ENCODE results near the gene DDX56.
"Not testable (repeated sequence)": the region's sequence is repeated elsewhere in the genome, so short reads cannot be mapped to it uniquely, and the experiment has no call there.

Gene DDX56

DNA sequence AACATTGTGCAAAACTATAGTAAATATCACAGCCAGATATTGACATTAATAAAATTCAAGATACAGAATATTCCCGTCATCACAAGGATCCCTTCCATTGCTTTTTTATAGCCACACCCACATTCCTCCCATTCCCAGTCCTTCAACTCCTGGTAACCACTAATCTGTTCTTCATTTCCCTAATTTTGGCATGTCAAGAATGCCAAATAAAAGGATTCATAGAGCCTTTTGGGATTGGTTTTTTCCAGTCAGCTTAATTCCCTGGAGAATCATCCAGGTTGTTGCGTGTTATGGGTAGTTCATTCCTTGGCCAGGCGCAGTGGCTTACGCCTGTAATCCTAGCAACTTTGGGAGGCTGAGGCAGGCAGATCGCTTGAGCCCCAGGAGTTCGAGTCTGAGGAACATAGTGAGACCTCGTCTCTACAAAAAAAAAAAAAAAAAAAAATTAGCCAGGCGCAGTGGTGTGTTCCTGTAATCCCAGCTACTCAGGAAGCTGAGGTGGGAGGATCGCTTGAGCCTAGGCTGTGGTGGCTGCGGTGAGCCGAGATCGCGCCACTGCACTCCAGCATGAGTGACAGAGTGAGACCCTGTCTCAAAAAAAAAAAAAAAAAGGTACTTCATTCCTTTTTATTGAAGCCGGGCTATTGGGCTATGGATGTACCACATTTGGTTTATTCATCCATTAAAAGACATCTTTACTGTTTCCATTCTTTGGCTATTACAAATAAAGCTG, 35.4 kb upstream of the DDX56 start:
- Histone ChIP-seq H3K27me3 (ENCODE audit: control insufficient read depth, insufficient read depth, low read length) (no peaks in the 10 kb centered on the region), H3K9me3 (replicated peaks; ENCODE audit: low read length) (no peaks in the 10 kb centered on the region), H3K9ac (ENCODE audit: low read depth, low read length) (no peak overlapping the region), H3K4me1 (ENCODE audit: control insufficient read depth, insufficient read depth, low read length) (peaks cover 11% of the 10 kb centered on the region), H3K4me3 (ENCODE audit: low read length) (no peak overlapping the region), H3K36me3 (ENCODE audit: insufficient read depth, low read length) (no peaks in the 10 kb centered on the region), H3K4me2 (ENCODE audit: low read length) (no peak overlapping the region)

DNA sequence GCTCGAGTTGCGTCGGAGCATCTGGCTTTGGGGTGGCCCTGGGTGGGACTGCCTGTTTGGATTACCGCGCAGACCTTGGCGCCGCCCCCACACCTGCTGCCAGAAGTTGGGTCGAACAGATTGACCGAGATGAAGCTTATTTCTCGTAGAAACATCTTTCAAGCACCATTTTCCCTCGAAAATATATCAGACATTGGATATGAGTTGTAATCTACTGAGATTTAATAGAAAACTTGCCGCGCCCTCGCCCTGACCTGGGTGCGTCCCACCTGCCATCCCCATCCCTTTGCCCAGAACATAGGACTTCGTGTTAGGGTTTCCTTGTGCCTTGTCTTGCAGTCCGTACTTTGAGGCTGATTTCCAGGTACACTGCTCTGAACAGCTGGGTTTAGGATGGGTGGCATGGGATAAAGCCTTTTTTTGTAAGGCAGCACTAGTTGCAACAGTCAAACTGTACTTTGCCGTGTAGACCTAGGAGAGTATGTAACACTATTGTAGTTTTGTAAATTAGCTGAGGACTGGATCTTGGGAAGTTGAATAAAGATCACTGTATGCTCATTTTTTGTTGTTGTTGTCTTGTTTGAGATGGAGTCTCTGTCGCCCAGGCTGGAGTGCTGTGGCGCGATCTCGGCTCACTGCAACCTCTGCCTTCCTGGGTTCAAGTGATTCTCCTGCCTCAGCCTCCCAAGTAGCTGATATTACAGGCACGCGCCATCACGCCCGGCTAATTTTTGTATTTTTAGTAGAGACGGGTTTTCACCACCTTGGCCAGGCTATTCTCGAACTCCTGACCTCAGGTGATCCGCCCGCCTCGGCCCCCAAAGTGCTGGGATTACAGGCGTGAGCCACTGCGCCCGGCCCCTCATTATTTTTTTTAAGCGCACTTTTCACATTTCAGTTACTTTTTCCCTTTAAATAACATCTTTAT, 33.7 kb upstream of the DDX56 start:
- H3K9me3 ChIP-seq (replicated peaks; ENCODE audit: low read length), result no peaks in the 10 kb centered on the region

DNA sequence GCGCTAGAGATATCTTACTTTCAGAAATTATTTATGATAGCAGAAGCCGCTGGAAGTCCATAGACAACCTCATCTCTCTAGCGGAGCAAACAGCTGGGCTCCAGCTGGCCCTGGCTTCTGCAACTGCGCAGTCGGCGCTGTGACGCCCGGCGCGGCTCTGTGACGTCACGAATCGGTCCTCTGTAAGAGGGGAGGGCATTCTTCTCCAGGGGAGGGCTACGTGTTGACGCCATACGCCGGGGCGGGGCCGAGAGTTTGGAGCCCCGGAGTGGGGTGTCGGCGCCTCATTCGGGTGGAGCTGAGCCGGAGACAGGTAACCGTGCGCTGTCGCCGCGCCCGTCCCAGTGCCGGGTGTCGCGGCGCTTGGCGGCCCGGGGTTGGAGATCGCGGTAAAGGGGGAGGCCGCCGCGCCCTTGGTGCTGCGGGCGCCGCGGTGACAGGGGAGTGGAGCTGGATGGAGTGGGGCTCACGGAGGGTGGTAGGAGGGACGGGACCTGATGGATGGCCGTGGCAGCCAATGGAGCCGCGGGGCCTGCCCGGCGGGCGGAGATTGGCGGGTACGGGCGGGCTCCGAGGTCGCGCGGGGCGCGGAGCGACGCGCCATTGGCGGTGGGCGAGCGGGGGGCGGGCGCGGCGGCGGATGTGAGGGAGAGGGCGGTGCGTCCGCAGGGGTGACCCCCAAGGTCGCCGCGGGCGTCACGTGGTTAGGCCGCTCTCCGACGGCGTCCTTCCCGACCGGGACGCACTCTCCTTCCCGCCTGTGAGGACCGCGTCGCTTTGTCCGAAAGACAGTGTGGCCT, 32.8 kb upstream of the DDX56 start, which contains the start of gene OGDH:
OGDH (plus strand) TSS at position 287 of the 800 bp plus-strand sequence. CDS start 17,717 bp downstream, outside the sequence.
- Histone ChIP-seq H3K27me3 (ENCODE audit: control insufficient read depth, insufficient read depth, low read length) (no peaks in the 10 kb centered on the region), H3K4me2 (ENCODE audit: low read length) (peak within 1 kb of the TSS; percentile 94), H3K9me3 (replicated peaks; ENCODE audit: low read length) (no peaks in the 10 kb centered on the region), H3K9ac (ENCODE audit: low read depth, low read length) (peak within 1 kb of the TSS; percentile 91), H3K4me1 (ENCODE audit: control insufficient read depth, insufficient read depth, low read length) (peaks cover 11% of the 10 kb centered on the region), H3K36me3 (ENCODE audit: insufficient read depth, low read length) (no peaks in the 10 kb centered on the region), H3K4me3 (ENCODE audit: low read length) (peak within 1 kb of the TSS; percentile 98)

More for the DNA sequence above, 33.7 kb upstream of the DDX56 start:
- no peaks in the 10 kb centered on the region for H3K27me3 ChIP-seq (ENCODE audit: control insufficient read depth, insufficient read depth, low read length)
- peak overlapping the region; percentile 98 for H3K4me3 ChIP-seq (ENCODE audit: low read length)
- H3K36me3 ChIP-seq (ENCODE audit: insufficient read depth, low read length), result no peaks in the 10 kb centered on the region
- peak overlapping the region; percentile 83 for H3K4me2 ChIP-seq (ENCODE audit: low read length)
- peak overlapping the region; percentile 91 for H3K9ac ChIP-seq (ENCODE audit: low read depth, low read length)
- H3K4me1 ChIP-seq (ENCODE audit: control insufficient read depth, insufficient read depth, low read length), result peaks cover 11% of the 10 kb centered on the region

DNA sequence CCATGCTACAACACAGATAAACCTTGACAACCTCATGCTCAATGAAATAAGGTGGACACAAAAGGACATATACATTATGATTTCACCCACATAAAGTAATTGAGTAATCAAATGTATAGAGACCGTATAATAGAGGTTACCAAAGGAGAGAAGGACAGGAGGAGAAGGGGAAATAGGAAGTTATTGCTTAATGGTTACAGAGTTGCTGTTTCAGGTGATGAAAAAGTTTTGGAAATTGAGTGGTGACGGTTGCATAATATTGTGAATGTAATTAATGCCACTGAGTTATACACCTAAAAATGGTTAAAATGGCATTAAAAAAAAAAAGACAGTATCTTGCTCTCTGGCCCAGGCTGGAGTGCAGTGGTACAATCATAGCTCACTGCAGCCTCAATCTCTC, 31.2 kb upstream of the DDX56 start:
- Histone ChIP-seq H3K4me1 (ENCODE audit: control insufficient read depth, insufficient read depth, low read length) (peaks cover 11% of the 10 kb centered on the region), H3K4me3 (ENCODE audit: low read length) (no peak overlapping the region), H3K27me3 (ENCODE audit: control insufficient read depth, insufficient read depth, low read length) (peaks cover 10% of the 10 kb centered on the region)

DNA sequence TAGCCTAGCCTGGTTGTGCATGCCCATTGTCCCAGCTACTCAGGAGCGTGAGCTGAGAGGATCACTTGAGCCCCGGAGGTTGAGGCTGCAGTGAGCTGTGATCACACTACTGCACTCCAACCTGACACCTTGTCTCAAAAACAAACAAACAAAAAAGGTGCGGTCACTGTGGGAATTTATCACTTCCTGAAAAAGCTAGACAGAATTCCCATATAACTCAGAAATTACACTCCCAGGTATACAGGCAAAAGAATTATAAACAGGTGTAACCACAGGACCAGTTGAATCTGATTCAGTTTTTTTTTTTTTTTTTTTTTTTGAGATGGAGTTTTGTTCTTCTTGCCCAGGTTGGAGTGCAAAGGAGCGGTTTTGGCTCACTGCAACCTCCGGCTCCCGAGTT, 29.5 kb upstream of the DDX56 start:
- H3K4me3 ChIP-seq (ENCODE audit: low read length), result no peak overlapping the region
- H3K9ac ChIP-seq (ENCODE audit: low read depth, low read length), result no peak overlapping the region
- H3K4me2 ChIP-seq (ENCODE audit: low read length), result no peak overlapping the region
- peaks cover 12% of the 10 kb centered on the region for H3K27me3 ChIP-seq (ENCODE audit: control insufficient read depth, insufficient read depth, low read length)
- H3K9me3 ChIP-seq (replicated peaks; ENCODE audit: low read length), result no peaks in the 10 kb centered on the region
- no peaks in the 10 kb centered on the region for H3K36me3 ChIP-seq (ENCODE audit: insufficient read depth, low read length)
- peaks cover 4% of the 10 kb centered on the region for H3K4me1 ChIP-seq (ENCODE audit: control insufficient read depth, insufficient read depth, low read length)

More for the DNA sequence above, 31.2 kb upstream of the DDX56 start:
- Histone ChIP-seq H3K9ac (ENCODE audit: low read depth, low read length) (no peak overlapping the region), H3K9me3 (replicated peaks; ENCODE audit: low read length) (no peaks in the 10 kb centered on the region), H3K4me2 (ENCODE audit: low read length) (no peak overlapping the region), H3K36me3 (ENCODE audit: insufficient read depth, low read length) (no peaks in the 10 kb centered on the region)

DNA sequence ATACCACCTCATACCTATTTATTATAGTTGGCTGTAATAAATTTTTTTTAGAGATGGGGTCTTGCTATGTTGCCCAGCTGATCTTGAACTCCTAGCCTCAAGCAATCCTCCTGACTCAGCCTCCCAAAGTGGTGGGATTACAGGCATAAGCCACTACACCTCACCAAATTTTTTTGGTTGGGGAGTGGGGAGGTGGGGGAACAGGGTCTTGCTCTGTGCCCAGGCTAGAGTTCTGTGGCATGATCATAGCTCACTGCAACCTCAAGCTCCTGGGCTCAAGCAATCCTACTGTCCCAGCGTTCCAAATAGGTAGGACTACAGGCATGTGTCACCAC, 28.8 kb upstream of the DDX56 start:
- no peak overlapping the region for H3K4me3 ChIP-seq (ENCODE audit: low read length)
- peaks cover 4% of the 10 kb centered on the region for H3K4me1 ChIP-seq (ENCODE audit: control insufficient read depth, insufficient read depth, low read length)
- H3K36me3 ChIP-seq (ENCODE audit: insufficient read depth, low read length), result no peaks in the 10 kb centered on the region
- no peak overlapping the region for H3K4me2 ChIP-seq (ENCODE audit: low read length)
- no peaks in the 10 kb centered on the region for H3K9me3 ChIP-seq (replicated peaks; ENCODE audit: low read length)
- H3K27me3 ChIP-seq (ENCODE audit: control insufficient read depth, insufficient read depth, low read length), result peaks cover 12% of the 10 kb centered on the region
- H3K9ac ChIP-seq (ENCODE audit: low read depth, low read length), result no peak overlapping the region

DNA sequence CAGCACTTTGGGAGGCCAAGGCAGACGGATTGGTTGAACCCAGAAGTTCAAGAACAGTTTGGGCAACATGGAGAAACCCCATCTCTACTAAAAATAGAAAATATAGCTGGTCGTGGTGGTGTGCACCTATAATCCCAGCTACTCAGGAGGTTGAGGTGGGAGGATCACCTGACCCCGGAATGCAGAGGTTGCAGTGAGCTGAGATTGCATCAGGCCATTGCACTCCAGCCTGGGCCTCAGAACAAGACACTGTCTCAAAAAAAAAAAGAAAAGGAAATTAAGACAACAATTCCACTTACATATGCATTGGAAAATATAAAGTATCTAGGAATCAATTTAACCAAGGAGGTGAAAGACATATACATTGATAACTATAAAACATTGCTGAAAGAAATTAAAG, 25.5 kb upstream of the DDX56 start:
- Histone ChIP-seq H3K4me3 (ENCODE audit: low read length) (no peak overlapping the region), H3K9ac (ENCODE audit: low read depth, low read length) (no peak overlapping the region), H3K36me3 (ENCODE audit: insufficient read depth, low read length) (no peaks in the 10 kb centered on the region), H3K4me1 (ENCODE audit: control insufficient read depth, insufficient read depth, low read length) (no peaks in the 10 kb centered on the region), H3K4me2 (ENCODE audit: low read length) (no peak overlapping the region), H3K9me3 (replicated peaks; ENCODE audit: low read length) (no peaks in the 10 kb centered on the region), H3K27me3 (ENCODE audit: control insufficient read depth, insufficient read depth, low read length) (peaks cover 12% of the 10 kb centered on the region)

DNA sequence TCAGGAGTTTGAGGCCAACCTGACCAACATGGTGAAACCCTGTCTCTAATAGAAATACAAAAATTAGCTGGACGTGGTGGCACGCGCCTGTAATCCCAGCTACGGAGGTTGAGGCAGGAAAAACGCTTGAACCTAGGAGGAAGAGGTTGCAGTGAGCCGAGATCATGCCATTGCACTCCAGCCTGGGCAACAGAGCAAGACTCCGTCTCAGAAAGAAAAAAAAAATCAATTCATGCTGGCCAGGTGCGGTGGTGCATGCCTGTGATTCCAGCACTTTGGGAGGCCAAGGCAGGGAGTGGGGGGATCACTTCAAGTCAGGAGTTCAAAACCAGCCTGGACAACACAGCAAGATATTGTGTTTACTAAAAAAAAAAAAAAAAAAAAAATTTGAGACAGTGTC, 23.5 kb upstream of the DDX56 start:
- H3K4me1 ChIP-seq (ENCODE audit: control insufficient read depth, insufficient read depth, low read length); H3K4me3 ChIP-seq (ENCODE audit: low read length); H3K9me3 ChIP-seq (replicated peaks; ENCODE audit: low read length); H3K4me2 ChIP-seq (ENCODE audit: low read length); H3K36me3 ChIP-seq (ENCODE audit: insufficient read depth, low read length); H3K9ac ChIP-seq (ENCODE audit: low read depth, low read length): not testable (repeated sequence)
- peaks cover 12% of the 10 kb centered on the region for H3K27me3 ChIP-seq (ENCODE audit: control insufficient read depth, insufficient read depth, low read length)

DNA sequence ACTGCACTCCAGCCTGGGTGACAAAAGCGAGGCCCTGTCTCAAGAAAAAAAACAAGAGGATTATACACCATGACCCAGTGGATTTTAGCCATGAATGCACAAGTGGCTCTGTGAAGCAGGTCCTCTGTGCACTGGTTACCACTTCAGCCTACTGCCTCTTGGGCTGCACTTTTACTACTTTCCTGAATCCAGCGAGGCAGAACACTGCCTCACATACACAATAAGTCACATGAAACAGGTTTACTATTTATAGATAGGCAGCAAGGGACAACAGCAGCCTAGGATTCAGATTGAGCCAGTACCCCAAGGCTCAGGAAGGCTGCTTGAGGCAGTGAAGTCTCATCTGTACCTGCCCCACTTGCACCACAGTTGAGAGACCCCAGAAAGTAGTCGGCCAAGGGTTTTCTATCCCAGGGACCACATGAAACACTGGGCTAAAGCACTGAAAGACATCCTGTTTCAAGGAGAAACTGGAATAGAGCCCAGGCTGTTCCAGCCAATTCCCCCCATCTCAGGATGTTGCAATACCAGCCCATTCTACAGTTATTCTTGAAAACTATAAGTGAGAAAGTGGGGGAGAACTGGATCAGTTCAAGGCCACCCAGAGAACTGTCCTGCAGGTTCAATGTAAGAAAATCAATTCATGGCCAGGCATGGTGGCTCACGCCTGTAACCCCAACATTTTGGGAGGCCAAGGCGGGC, 22.4 kb upstream of the DDX56 start:
- Histone ChIP-seq H3K4me2 (ENCODE audit: low read length) (no peak overlapping the region), H3K4me3 (ENCODE audit: low read length) (no peak overlapping the region), H3K27me3 (ENCODE audit: control insufficient read depth, insufficient read depth, low read length) (peaks cover 8% of the 10 kb centered on the region), H3K9me3 (replicated peaks; ENCODE audit: low read length) (no peaks in the 10 kb centered on the region), H3K4me1 (ENCODE audit: control insufficient read depth, insufficient read depth, low read length) (no peaks in the 10 kb centered on the region), H3K9ac (ENCODE audit: low read depth, low read length) (no peak overlapping the region), H3K36me3 (ENCODE audit: insufficient read depth, low read length) (no peaks in the 10 kb centered on the region)

DNA sequence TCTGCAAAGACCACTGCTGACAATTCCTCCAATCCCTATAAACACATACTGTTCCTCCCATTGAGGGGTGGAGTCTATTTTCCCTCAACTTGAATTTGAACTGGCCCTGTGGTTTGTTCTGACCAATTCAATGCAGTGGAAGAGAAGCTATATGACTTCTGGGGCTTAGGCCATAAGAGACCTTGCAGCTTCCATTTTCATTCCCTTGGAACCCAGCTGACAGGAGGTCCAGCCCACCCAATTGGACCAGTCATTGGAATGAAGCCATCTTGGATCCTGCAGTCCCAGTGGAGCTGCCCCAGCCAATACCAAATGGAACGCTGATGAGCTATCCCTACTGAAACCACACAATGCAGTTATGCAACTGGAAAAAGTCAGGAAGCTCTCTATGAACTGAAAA, 17.2 kb upstream of the DDX56 start:
- H3K4me1 ChIP-seq (ENCODE audit: control insufficient read depth, insufficient read depth, low read length), result no peaks in the 10 kb centered on the region
- no peak overlapping the region for H3K9ac ChIP-seq (ENCODE audit: low read depth, low read length)
- no peaks in the 10 kb centered on the region for H3K36me3 ChIP-seq (ENCODE audit: insufficient read depth, low read length)
- H3K4me2 ChIP-seq (ENCODE audit: low read length), result no peak overlapping the region
- no peaks in the 10 kb centered on the region for H3K27me3 ChIP-seq (ENCODE audit: control insufficient read depth, insufficient read depth, low read length)
- H3K4me3 ChIP-seq (ENCODE audit: low read length), result no peak overlapping the region
- H3K9me3 ChIP-seq (replicated peaks; ENCODE audit: low read length), result no peaks in the 10 kb centered on the region
